ENCODE data around the gene PTPRCAP. TPM values are rescaled to one million over a fixed set of nuclear protein-coding genes. Genes with fewer than 3 reads are reported as not detected.
A peak's percentile ranks its signal among the peaks of the same experiment; 100 is the strongest.
"Not testable (repeated sequence)": the region's sequence is repeated elsewhere in the genome, so short reads cannot be mapped to it uniquely, and the experiment has no call there.

The PTPRCAP gene
- total RNA-seq, 1 donor from 2014 or later, result 0.88 TPM

DNA sequence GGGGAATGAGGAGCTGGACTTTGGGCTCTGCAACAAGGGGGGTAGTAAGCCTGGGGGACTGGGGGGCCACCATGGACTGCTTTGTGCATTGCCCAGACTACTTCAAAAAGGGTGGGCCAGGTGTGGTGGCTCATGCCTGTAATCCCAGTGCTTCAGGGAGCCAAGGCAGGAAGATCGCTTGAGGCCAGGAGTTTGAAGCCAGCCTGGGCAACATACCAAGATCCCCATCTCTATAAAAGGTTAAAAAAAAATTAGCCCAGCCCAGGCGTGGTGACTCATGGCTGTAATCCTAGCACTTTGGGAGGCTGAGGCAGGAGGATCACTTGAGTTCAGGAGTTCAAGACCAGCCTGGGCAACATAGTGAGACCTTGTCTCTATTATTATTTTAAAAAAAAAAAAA is 28.0 kb upstream of the PTPRCAP start:
- DNase-seq (ENCODE audit: low read depth), result not testable (repeated sequence)

DNA sequence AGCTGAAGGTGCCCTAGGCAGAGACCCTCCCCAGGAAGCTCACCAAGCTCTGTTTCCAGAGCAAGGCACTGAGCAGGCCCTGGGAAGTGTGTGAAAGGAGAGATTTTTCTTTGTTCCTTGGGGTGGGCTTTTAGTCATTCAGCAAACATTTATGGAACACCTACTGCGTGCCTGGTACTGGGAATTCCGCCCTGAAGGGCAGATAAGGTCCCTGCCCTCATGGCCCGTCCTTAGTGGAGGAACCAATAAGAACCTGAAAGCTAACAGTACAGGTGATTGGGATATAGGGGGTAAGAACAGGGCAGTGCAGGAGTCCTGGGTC is 27.7 kb upstream of the PTPRCAP start:
- DNase-seq (ENCODE audit: low read depth), result no peak

DNA sequence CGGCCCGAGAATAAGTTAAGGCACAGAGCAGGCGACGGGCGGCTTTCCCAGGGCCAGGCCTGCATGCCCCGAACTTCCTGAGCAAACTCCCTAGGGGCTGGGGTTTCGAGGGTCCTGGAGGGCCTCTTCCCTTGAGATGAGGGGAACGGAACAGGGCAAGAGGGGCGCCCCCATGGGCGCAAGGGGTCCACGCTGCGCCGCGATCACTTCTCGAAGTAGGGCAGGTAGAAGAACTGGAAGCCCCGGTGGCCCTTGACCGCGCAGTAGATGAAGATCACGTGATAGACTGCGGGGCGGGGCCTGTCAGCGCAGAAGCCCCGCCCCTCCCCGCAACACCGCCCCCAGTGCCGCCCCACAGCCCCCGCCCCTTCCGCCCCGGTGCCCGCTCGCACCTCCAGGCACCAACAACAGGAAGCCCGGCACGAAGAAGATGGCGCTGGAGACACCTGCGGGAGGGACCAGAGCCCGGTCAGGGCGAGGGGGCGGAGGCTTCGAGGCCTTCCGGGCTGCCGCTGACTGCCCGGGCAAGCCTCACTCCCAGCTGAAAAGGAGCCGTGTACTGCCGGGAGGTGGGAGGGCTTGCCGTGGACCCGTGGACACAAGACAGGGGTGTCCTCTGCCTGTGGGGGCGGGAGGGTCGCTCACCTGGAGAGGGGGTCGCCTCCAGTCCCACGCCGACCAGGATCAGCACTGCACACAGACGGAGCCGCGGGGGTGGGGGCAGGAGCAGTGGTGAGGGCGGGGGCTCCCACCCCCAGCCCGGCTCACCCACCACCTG is 27.1 kb upstream of the PTPRCAP start:
- DNase-seq (ENCODE audit: low read depth), result peak; percentile 77

DNA sequence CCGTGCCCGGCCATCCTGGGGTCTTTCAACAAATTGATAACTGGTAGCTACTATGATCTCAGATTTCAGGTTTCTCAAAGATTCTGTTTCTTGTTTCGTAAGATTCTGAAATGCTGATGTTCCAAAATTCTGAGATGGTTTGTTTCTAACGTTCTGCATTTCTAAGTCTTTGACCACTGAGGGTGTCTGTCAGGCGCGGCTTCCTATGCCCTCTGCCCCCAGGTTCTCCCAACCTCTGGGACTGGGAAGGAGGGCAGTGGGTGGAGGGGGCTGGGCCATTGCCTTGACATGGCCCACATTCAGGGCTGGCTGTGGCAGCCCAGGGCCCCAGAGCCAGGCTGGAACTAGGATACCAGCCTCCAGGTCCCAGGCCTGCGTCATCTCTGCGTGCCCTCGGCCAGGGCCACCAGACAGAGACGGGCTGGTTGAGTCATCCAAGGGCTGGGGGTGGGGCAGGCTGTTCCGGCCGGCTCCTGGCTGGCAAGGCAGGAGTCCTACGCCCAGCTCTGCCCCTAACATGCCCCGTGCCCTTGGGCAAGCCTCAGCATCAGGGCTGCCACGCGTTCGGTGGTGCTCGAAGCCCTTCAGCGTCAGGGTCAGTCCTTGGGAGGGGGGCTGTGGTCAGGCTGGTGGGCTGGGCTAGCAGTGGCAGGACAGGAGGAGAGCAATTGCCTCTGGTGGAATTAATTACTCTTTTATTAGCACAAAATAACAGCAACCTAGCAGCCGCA is 26.4 kb upstream of the PTPRCAP start:
- peak; percentile 69 for DNase-seq (ENCODE audit: low read depth)

DNA sequence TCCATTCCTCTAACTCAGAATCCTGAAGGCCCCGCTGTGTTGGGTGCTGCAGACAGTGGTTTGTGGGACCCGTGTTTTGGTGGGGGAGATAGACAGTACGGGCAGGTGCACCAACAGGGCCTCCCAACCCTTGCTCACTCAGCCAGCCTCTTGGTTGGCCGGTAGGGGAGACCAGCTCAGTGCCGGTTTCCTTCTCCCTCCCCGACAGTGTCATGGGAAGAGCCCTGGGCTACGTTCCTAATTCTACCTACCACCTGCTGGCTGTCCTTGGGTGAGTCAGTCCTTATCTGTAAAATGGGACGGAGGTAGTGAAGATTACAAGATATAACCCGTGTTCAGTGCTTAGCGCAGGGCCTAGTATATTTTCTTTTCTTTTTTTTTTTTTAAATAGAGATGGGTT is 25.7 kb upstream of the PTPRCAP start:
- DNase-seq (ENCODE audit: low read depth), result no peak

DNA sequence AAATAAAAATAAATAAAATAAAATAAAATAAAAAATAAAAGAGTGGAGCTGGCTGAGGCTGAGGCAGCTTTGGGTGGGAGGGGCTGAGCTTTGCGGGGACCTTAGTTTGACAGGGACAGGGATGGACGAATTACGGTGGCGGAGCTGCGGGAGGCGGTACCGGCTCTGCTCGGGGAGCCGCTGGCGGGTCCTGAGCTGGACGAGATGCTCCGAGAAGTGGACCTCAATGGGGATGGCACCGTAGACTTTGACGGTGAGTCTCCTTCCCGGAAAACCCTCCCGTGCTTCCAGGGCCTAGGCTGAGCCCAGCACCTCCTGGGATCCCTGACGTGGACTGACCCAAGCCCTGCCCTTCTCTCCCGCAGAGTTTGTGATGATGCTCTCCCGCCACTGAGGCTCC is 20.8 kb upstream of the PTPRCAP start:
- DNase-seq (ENCODE audit: low read depth), result no peak

DNA sequence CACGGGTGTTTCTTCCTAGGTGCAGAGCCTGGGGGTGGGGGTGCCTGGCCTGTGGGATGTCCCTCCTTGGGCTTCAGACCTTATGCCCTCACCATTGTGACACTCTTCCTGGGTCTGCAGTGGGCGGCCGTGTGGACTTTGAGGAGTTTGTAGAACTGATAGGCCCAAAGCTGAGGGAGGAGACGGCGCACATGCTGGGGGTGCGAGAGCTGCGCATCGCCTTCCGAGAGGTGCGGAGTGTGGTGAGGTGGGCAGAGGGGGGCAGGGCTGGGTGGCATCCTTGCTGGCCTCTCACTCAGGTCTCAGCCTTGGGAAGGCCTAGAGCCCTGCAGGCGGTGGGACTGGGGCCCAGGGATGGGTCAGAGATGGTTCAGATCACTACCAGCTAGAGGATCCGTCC is 20.0 kb upstream of the PTPRCAP start:
- DNase-seq (ENCODE audit: low read depth), result no peak

DNA sequence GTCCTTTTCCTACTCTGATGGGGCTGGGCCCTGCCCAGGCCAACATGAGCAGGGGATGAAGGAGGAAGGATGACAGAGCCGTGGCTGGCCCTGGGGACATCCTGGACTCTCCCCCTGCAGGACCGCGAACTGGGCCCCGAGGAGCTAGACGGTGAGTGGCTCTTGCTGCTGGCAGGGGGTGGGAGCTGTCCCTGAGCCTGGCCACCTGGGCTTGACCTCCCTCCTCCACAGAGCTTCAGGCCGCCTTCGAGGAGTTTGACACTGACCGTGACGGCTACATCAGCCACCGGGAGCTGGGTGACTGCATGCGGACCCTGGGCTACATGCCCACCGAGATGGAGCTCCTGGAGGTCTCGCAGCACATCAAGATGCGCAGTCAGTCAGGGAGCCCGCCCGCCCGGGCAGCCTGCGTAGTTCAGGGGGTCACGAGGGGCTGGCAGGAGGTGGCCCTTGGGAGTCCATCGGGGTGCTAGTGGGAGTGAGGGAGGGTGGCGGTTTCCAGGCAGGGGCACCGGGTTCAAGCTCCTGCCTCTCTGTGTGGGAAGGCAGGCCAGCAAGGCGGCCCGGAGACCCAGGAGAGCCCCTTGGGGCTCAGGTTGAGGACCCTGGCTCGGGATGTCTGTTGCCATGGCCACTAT is 18.7 kb upstream of the PTPRCAP start:
- no peak for DNase-seq (ENCODE audit: low read depth)

DNA sequence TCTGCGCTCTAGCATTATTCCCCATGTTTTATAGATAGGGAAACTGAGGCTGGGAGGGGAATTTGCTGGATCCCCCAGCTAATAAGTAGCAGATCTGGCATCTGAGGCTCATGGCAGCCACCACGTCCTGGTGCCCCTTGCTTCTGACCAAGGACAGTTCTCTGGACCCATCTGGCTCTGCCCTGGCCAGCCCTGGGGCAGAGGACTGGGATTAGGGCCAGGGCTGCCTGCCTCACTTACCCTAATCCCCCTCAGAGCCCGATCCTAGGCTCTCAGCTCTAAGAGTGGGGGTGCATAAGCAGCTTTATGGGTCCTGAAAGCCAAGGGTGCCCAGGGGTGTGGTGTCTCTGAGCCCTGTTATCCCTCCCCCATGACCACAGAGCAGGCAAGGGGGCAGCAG is 17.6 kb upstream of the PTPRCAP start, which contains the start of gene CABP4:
CABP4 (plus strand) TSS at position 301 of the 400 bp plus-strand sequence; CDS start at position 371, 70 bp downstream.
- DNase-seq (ENCODE audit: low read depth), result no peak

DNA sequence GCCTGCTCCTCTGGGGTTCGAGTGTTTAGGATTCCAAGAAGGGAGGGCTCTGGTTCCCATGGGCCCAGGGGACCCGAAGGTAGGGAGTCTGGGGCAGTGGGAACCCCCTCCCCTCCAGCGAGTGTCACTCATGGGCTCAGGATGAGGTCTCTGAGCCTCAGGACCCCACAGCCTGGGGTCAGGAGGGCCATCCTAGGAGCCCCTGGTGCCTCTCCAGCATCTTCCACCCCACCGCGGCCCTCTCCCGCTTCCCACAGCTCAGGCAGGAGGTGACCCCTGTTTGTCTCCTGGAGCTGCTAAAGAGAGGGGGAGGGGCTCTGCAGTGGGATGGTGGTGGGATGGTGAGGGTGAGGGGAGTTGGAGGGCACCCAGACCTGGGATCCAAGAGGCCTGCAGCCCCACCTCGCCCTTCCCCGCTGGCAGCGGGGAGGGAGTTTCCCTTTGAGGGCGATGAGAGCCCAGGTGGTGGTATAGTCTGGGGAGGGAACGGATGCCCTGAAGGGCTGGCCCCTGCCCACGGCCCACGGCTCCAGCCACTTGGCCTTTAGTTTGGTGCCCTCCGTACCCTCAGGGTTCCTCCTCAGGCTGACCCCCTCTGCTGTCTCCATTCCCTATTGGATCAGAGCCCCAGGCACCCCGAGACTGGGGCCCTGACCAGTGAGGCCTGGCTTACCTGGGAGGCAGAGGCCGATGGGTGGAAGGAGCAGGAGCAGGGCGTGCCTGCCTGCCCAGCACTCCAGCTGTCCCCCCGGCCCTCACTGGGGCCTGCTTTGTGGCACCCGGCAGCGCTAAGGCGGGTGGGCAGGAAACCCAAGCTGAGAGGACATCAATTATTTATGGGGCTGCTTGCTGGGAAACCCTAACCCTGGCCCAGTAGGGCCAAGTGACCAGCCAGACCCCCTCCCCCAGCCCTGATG is 16.6 kb upstream of the PTPRCAP start:
- DNase-seq (ENCODE audit: low read depth), result no peak

DNA sequence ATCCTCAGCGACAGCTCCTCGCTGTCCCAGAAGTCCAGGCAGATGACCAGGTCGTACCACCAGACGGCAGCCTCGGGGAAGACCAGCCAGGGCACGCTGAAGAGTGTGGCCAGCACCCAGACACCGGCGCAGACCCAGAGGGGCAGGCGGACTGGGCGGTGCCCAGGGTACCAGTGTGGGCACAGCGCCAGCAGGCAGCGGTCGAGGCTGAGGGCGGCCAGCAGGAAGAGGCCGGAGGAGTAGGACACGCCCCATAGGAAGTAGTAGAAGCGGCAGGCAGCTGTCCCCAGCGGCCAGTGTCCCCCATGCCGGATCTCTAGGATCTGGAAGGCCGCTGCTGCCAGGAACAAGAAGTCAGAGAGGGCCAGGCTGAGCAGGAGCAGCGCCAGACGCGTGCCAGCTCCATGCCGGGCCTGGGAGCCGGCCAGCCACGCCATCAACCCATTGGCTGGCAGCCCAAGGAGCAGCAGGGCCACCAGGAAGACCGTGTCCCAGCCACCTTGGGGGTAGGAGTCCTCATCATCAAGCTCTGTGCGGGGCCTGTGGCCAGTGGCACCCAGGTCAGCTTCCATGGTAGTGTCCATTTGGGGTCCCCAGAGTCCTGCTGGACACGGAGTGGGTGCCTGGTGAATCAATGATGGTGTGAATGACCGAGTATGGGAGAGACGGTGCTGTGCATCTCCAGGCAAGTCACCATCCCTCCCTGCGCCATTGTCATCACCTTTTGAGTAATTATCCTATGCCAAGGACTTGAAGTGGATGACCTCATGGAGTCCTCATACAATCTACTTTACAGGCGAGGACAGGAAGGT is 14.9 kb upstream of the PTPRCAP start, which contains the start of gene GPR152:
GPR152 (minus strand) TSS at position 589 of the 812 bp plus-strand sequence; CDS start at position 584, 5 bp downstream.
- peak; percentile 60 for DNase-seq (ENCODE audit: low read depth)

DNA sequence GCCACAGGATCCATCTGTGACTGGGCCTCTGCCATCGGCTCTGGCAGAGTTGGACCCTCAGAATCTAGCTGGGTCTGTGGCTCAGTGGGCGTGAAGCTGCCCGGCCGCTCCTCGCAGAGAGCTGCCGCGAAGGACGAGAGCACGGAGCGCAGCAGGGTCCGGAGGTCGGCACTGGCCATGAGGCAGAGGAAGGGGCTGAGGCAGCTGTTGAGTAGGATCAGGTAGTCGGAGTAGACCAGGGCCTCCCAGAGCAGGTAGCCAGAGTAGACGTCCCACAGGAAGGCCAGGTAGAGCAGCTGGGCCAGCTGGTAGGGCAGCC is 14.1 kb upstream of the PTPRCAP start:
- DNase-seq (ENCODE audit: low read depth), result no peak

DNA sequence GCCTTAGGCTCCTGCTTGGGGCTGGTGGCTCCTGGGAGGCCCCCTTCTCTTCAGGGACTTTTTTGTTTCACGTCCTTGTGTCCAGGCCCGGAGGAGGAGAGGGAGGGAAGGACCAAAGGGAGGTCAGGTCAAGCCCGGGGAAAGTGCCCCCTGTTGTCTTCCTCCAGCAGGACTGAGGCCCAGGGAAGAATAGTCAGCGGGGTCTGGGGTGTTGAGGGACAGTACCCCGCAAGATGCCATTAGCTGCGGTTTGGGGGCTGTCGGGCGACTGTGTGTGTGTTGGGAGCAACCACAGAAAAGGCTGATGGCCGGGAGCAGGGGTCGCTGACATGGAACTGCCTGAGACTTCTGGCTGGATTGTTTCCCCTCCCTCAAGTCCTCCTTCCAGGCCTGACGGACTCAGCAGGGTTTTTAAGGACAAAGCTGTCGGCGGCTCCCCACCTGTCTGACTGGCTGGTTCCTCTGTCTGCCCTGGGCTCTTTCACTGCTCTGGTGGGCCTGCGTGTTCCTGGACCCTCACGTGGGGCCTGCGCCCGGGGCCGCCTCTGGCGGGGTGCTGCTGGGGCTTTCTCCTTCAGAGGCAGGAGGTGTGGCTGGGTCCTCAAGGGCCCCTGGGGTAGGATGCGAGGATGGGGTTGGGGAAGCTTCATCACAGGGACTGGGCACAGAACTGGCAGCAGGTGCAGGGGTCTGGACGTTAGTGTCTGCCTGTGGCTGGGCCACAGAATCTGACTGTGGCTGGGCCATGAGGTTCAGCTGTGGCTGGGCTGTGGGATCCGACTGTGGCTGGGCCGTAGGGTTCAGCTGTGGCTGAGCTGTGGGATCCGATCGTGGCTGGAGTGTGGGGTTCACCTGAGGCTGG is 13.5 kb upstream of the PTPRCAP start:
- peak; percentile 56 for DNase-seq (ENCODE audit: low read depth)

DNA sequence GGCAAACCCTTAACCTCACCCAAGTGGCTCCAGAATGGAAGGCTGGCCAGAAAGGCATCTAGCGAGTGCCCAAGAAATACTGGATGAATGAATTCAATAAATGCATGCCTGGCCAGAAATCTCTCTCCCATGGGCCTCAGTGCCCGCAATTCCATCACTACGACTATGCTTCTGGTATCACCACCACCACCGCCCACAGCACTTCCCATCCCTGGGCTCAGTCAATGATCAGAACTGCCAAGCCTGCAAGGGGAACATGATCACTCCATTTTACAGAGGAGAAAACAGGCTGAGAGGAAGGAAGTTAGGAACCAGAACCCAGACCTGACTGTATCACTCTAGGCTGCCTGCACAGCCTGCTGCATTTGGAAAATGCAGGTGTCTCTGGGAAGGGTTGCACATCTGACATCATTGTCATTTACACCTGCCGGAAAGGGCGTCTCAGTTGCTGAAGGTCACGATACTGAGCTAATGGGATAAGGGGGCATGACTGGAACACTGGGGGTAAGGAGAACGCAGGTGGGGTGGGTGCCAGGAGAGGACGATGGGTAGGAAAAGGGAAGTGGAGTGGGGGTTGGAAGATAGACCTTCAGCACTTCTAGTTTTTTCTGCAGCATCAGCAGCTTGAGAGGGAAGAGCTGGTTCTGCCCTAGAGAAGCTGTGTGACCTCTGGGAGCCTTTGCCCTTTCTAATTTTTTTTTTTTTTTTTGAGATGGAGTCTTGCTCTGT is 11.8 kb upstream of the PTPRCAP start:
- DNase-seq (ENCODE audit: low read depth), result no peak

DNA sequence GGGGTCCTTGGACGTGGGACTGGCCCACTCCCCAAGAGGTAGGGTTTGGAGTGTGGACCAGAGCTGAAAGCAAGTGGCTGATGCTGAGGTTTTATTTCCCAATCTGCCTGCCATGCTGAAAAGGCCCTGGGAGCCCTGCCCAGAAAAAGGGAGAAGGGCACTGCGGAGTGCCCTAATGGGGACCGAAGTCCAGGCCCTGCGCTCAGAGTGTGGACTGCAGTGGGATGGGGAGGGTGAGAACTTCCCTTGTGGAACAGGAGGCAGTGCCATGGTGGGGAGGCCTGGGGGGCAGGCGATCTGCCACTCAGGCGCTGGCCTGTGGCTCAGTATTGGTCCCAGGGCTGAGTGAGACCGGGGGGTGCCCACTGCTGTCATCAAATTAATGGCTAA is 10.7 kb upstream of the PTPRCAP start:
- no peak for DNase-seq (ENCODE audit: low read depth)

DNA sequence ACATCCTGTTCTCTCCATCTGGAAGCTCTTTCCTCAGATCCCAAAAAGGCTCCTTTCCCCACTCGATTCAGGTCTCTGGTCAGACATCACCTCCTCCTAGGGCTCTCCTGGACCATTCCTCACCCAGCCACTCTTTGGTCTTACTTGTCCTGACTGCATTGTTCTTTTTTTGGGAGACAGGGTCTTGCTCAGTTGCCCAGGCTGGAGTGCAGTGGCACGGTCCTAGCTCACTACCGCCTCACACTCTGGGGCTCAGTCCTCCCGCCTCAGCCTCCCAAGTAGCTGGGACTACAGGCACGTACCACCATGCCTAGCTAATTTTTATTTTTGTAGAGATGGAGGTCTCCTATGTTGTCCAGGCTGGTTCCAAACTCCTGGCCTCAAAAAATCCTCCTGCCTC is 8.0 kb upstream of the PTPRCAP start:
- DNase-seq (ENCODE audit: low read depth), result no peak

DNA sequence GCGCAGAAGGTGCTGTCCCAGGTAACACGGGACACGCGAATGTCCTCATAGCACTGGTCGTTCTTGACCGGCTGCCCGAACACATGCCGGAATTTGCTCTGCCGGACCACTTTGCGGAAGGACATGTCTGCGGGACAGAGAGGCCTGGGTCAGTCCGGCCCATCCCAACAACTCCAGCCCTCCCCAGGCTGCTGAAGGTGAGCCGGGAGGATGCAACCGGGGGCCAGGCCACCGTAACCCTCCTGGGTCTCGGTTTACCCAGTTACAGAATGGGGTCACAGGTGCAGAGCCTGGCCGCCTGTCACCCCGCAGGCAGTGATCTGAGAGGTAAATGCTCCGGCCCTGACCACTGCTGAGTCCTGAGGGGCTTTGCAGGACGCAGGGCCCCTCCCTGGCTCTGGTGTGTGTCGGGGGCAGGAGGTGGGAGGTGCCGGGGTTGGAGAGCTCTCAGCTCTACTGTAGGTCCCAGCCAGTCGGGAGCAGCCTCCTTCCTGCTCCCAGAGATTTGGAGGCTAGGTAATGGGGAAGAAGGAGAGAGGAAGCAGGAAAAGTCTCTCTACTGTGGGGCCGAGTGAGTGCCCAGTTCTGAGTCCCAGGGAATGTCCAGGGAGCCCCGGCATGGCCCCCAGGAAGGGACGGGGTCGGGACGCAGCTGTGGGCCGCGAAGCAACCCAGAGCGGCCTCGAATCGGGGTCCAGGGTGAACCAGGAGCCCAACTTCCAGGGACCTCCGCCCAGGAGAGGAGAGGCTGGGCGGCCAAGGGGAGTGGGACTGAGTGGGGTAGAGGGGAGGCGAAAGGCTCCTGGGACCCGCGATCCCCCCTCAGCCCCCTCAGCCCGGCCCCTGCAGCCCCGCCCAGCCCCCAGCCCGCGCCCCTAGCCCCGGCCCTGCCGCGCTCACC is 5.3 kb upstream of the PTPRCAP start:
- no peak for DNase-seq (ENCODE audit: low read depth)

All from myocyte (in vitro differentiated cells).